Endothelial cell of umbilical vein (primary cell): ENCODE results near the gene TULP1. TPM values are rescaled to one million over a fixed set of nuclear protein-coding genes. Genes with fewer than 3 reads are reported as not detected.

Source experiments
- BruUV-seq: library from RNA; stranded (reverse); fragments of 400-500 nt; replicated peaks from 2 replicates; lab custom pipeline; 2021; lab: Mats Ljungman, UMichigan
- CTCF ChIA-PET: fragments of 300-600, 350-600 bp; sonication (Branson Sonifier 250); formaldehyde crosslinking; loops from one replicate; lab custom pipeline; 2021; ENCODE audit warnings: antibody characterized with exemption, inconsistent platforms; lab: Charles Lee
- POLR2A ChIA-PET: fragments of 300-600, 350-600 bp; sonication (Branson Sonifier 250); formaldehyde crosslinking; loops from one replicate; lab custom pipeline; 2021; ENCODE audit warnings: antibody characterized with exemption, inconsistent platforms; lab: Charles Lee
- DNase-seq: peaks from one replicate; pipeline ENCODE4 v3.0.0-alpha.2; 2011; ENCODE audit warnings: low read depth, low spot score
- FAIRE-seq: peaks from 2 replicates; lab custom pipeline; 2011; peaks lifted over from hg19 to GRCh38; lab: Jason Lieb, UNC
- H2AFZ ChIP-seq: 2 replicates; pipeline ENCODE4 v1.6.0; 2012; ENCODE audit warnings: low read depth, low read length, control low read depth, inconsistent platforms
- H3K27ac ChIP-seq: 2 replicates; pipeline ENCODE4 v1.5.1; 2011; ENCODE audit warnings: low read depth, mild to moderate bottlenecking, control low read depth, low read length, moderate library complexity; ENCODE audit not compliant: insufficient read depth
- H3K27me3 ChIP-seq, 2 experiments: 2 replicates each; pipeline versions ENCODE4 v1.6.0 to v1.6.1; 2011; ENCODE audit warnings: low read length in 2 of 2, mixed read lengths in 1 of 2; ENCODE audit not compliant: control insufficient read depth in 2 of 2, insufficient read depth in 2 of 2
- H3K36me3 ChIP-seq, 2 experiments: 2 replicates in 1 of 2; 3 replicates in 1 of 2; pipeline ENCODE4 v1.5.1; 2011; ENCODE audit warnings: low read length in 2 of 2, mild to moderate bottlenecking in 1 of 2, moderate library complexity in 1 of 2; ENCODE audit not compliant: control insufficient read depth in 2 of 2, insufficient read depth in 2 of 2; ENCODE audit errors: extremely low read depth in 1 of 2
- H3K4me1 ChIP-seq: 3 replicates; pipeline ENCODE4 v1.5.1; 2011; ENCODE audit warnings: mild to moderate bottlenecking, low read length; ENCODE audit not compliant: control insufficient read depth, insufficient read depth; ENCODE audit errors: extremely low read depth
- H3K4me2 ChIP-seq: 2 replicates; pipeline ENCODE4 v1.6.1; 2011; ENCODE audit warnings: low read length, control low read depth, mixed read lengths; ENCODE audit not compliant: insufficient read depth
- H3K4me3 ChIP-seq, 3 experiments: fragments of 200-600 bp in 1 of 3; sonication (generic), shearing (Covaris generic) in 1 of 3; replicated peaks in 1 of 3; 2 replicates each; pipeline ENCODE4 v1.5.1; 2011 to 2016; ENCODE audit warnings: control low read depth in 3 of 3, low read length in 3 of 3, mild to moderate bottlenecking in 2 of 3, inconsistent platforms in 1 of 3, low read depth in 1 of 3, moderate library complexity in 1 of 3; ENCODE audit not compliant: insufficient read depth in 1 of 3
- H3K79me2 ChIP-seq: 2 replicates; pipeline ENCODE4 v1.6.0; 2012; ENCODE audit warnings: low read length, inconsistent platforms; ENCODE audit not compliant: control insufficient read depth, insufficient read depth
- H3K9ac ChIP-seq: replicated peaks from 2 replicates; pipeline ENCODE3; 2011; ENCODE audit warnings: low read length, control low read depth; ENCODE audit not compliant: insufficient read depth; ENCODE audit errors: extremely low read depth
- H3K9me1 ChIP-seq: replicated peaks from 3 replicates; pipeline ENCODE4 v1.6.0; 2011; ENCODE audit warnings: mild to moderate bottlenecking, low read length; ENCODE audit not compliant: control insufficient read depth, insufficient read depth; ENCODE audit errors: extremely low read depth
- H3K9me3 ChIP-seq: replicated peaks from 2 replicates; pipeline ENCODE4 v1.5.1; 2012; ENCODE audit warnings: low read length, inconsistent platforms; ENCODE audit not compliant: control insufficient read depth, insufficient read depth
- H4K20me1 ChIP-seq: replicated peaks from 2 replicates; pipeline ENCODE3; 2011; ENCODE audit warnings: mild to moderate bottlenecking, low read length; ENCODE audit not compliant: control insufficient read depth, insufficient read depth; ENCODE audit errors: extremely low read depth
- EZH2 ChIP-seq: IDR thresholded peaks from 2 replicates; pipeline ENCODE4 v1.6.1; 2012; ENCODE audit warnings: borderline replicate concordance, low read depth, mild to moderate bottlenecking, moderate library complexity, low read length, inconsistent platforms; ENCODE audit not compliant: severe bottlenecking
- FOS ChIP-seq: IDR thresholded peaks from 2 replicates; pipeline ENCODE4 v1.6.1; 2011; ENCODE audit warnings: mild to moderate bottlenecking, low read length, moderate library complexity, borderline replicate concordance; ENCODE audit not compliant: insufficient read depth
- GATA2 ChIP-seq: IDR thresholded peaks from 2 replicates; pipeline ENCODE4 v1.7.0; 2011; ENCODE audit warnings: low read depth, mild to moderate bottlenecking, moderate library complexity, mixed read lengths, low read length; ENCODE audit not compliant: insufficient read length, insufficient read depth
- JUN ChIP-seq: IDR thresholded peaks from 2 replicates; pipeline ENCODE4 v1.6.1; 2011; ENCODE audit warnings: borderline replicate concordance, low read depth; ENCODE audit not compliant: insufficient read length, insufficient read depth
- MYC ChIP-seq: IDR thresholded peaks from one replicate; pipeline ENCODE4 v1.6.1; 2011; ENCODE audit warnings: mild to moderate bottlenecking, low read depth, low read length
- POLR2A ChIP-seq: IDR thresholded peaks from 2 replicates; pipeline ENCODE4 v1.6.1; 2012; ENCODE audit warnings: low read depth, mild to moderate bottlenecking, control low read depth, low read length
- POLR2AphosphoS5 ChIP-seq: IDR thresholded peaks from 2 replicates; pipeline ENCODE4 v1.6.1; 2012; ENCODE audit warnings: low read depth, mild to moderate bottlenecking, control low read depth, low read length, moderate library complexity; ENCODE audit not compliant: insufficient read depth
- dilution Hi-C: fragments of 300-500 bp; cut with MboI; formaldehyde crosslinking; loops from one replicate; pipeline ENCODE4 v1.15.0; 2019; ENCODE audit warnings: low sequenced_read_pairs; ENCODE audit not compliant: extremely low pct_ligation_motif_present
- intact Hi-C: fragments of 100-400 bp; cut with micrococcal nuclease; formaldehyde crosslinking; loops from one replicate; pipeline ENCODE4 v1.10.0; 2022
- polyA plus RNA-seq, 4 experiments: library from polyadenylated mRNA; depleted of rRNA in 3 of 4; stranded (reverse) in 3 of 4; unstranded in 1 of 4; fragments of >200 nt; gene quantifications; 2 replicates each; pipeline versions ENCODE4 v1.2.1 to v1.2.3, GENCODE V29; 2011 to 2012; ENCODE audit warnings: missing spikeins in 1 of 4
- total RNA-seq: library from RNA; stranded (reverse); gene quantifications from 2 replicates; pipeline ENCODE4 v1.2.3, GENCODE V29; 2021
- TF ChIP-seq, protein P1 (sequence below), 2 donors: IDR thresholded peaks; 1 replicate in 1 of 2; 2 replicates in 1 of 2; pipeline ENCODE4 v1.5.1; 2011; ENCODE audit warnings: low read length in 2 of 2, mild to moderate bottlenecking in 2 of 2, moderate library complexity in 2 of 2, control low read depth in 1 of 2, inconsistent platforms in 1 of 2, low read depth in 1 of 2; ENCODE audit not compliant: insufficient read depth in 1 of 2; ENCODE audit errors: extremely low read depth in 1 of 2
- TF ChIP-seq, protein P2 (sequence below): IDR thresholded peaks from 2 replicates; pipeline ENCODE4 v1.6.1; 2011; ENCODE audit not compliant: insufficient read depth, insufficient read length

TULP1 gene
- total and polyA plus RNA-seq, 2 donors (not counting 3 experiments of a cell fraction or from before 2014, with no cell fraction given): not detected

DNA sequence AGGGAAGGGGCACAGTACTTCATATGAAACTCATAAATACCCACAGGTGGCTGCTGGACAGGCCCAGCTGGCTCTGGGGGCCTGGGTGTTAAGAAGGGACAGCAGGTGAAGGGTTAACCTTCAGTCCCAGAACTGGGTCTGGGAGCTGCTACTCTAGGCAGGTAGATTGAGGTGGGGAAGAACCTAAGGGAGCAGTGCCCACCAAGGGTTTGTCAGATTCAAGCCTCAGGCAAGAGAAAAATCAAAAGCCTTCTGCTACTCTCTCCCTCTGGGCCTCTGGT is 38.9 kb downstream of the TULP1 start:
- FAIRE-seq (no peak), DNase-seq (no peak)
- H3K36me3 ChIP-seq: peaks cover 7 to 13% of the 10 kb centered on the region in 2 experiments
- TF ChIP-seq POLR2AphosphoS5: no peak
- TF ChIP-seq FOS: no peak
- no peak for TF ChIP-seq MYC
- no peak for TF ChIP-seq JUN
- TF ChIP-seq GATA2: no peak
- TF ChIP-seq POLR2A: no peak
- TF ChIP-seq, protein P1, sequence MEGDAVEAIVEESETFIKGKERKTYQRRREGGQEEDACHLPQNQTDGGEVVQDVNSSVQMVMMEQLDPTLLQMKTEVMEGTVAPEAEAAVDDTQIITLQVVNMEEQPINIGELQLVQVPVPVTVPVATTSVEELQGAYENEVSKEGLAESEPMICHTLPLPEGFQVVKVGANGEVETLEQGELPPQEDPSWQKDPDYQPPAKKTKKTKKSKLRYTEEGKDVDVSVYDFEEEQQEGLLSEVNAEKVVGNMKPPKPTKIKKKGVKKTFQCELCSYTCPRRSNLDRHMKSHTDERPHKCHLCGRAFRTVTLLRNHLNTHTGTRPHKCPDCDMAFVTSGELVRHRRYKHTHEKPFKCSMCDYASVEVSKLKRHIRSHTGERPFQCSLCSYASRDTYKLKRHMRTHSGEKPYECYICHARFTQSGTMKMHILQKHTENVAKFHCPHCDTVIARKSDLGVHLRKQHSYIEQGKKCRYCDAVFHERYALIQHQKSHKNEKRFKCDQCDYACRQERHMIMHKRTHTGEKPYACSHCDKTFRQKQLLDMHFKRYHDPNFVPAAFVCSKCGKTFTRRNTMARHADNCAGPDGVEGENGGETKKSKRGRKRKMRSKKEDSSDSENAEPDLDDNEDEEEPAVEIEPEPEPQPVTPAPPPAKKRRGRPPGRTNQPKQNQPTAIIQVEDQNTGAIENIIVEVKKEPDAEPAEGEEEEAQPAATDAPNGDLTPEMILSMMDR (IDR thresholded peaks at IDR 0.05; ENCODE audit: extremely low read depth in 1 of 2, insufficient read depth in 1 of 2, low read depth in 1 of 2, low read length in 2 of 2): no peak
- TF ChIP-seq, protein P2, sequence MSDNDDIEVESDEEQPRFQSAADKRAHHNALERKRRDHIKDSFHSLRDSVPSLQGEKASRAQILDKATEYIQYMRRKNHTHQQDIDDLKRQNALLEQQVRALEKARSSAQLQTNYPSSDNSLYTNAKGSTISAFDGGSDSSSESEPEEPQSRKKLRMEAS: no peak
- TF ChIP-seq EZH2: no peak
- dilution Hi-C loops (no loop called here), intact Hi-C loops (no loop called here)
- H3K9me3 ChIP-seq: no peaks in the 10 kb centered on the region
- H3K9me1 ChIP-seq: no peaks in the 10 kb centered on the region
- no TSS peak for BruUV-seq
- H2AFZ ChIP-seq: no peak overlapping the region
- H3K4me2 ChIP-seq: no peak overlapping the region
- ChIA-PET CTCF (no interaction called here), POLR2A (interaction anchor here (0.6 to 0.9 kb wide), 3 partner anchors 9 to 441 kb away, joined by 3 read pairs; no protein-coding TSS in a partner anchor)
- no peak overlapping the region for H3K4me3 ChIP-seq
- no peak overlapping the region for H3K9ac ChIP-seq
- H3K27ac ChIP-seq: no peak overlapping the region
- no peaks in the 10 kb centered on the region for H3K27me3 ChIP-seq
- H3K4me1 ChIP-seq: peaks cover 21% of the 10 kb centered on the region
- H4K20me1 ChIP-seq: peaks cover 12% of the 10 kb centered on the region
- H3K79me2 ChIP-seq: peaks cover 27% of the 10 kb centered on the region
